B cell (primary cell): ENCODE data around the gene TCF7L2. TPM values are rescaled to one million over a fixed set of nuclear protein-coding genes. Genes with fewer than 3 reads are reported as not detected.

ENCODE experiments used
- ATAC-seq: fragments of 200-7000 bp; cut with Tn5 transposase; one replicate; pipeline ENCODE4 v1.10.0; 2021; ENCODE audit warnings: low read depth, mild to moderate bottlenecking, moderate number of reproducible peaks, moderate library complexity
- CTCF ChIA-PET: fragments of 350-600 bp; sonication (Branson Sonifier 250); formaldehyde crosslinking; loops from one replicate; lab custom pipeline; 2021; ENCODE audit warnings: antibody characterized with exemption, inconsistent platforms; lab: Charles Lee
- POLR2A ChIA-PET: fragments of 350-600 bp; sonication (Branson Sonifier 250); formaldehyde crosslinking; loops from one replicate; lab custom pipeline; 2021; ENCODE audit warnings: antibody characterized with exemption; lab: Charles Lee
- DNase-seq: peaks from one replicate; pipeline ENCODE4 v3.0.0; 2013
- H2AFZ ChIP-seq: 2 replicates; pipeline ENCODE4 v1.6.1; 2012; ENCODE audit warnings: mild to moderate bottlenecking, low read depth, low read length; ENCODE audit not compliant: insufficient read depth, poor library complexity, severe bottlenecking
- H3K27ac ChIP-seq, 2 donors: 1 replicate in 1 of 2; 2 replicates in 1 of 2; pipeline ENCODE4 v1.5.1; 2012 to 2013; ENCODE audit warnings: low read length in 2 of 2, mild to moderate bottlenecking in 2 of 2, moderate library complexity in 1 of 2
- H3K27me3 ChIP-seq, 4 experiments: fragments of 200-600 bp in 1 of 4; sonication (generic) in 1 of 4; replicated peaks in 1 of 4; 1 replicate in 2 of 4; 2 replicates in 2 of 4; pipeline versions ENCODE4 v1.6.1 to v1.7.0; 2013 to 2016; ENCODE audit warnings: low read length in 3 of 4, mild to moderate bottlenecking in 2 of 4, mixed read lengths in 1 of 4, moderate library complexity in 1 of 4; ENCODE audit not compliant: insufficient read depth in 4 of 4, control insufficient read depth in 3 of 4; ENCODE audit errors: control extremely low read depth in 1 of 4
- H3K36me3 ChIP-seq, 2 experiments: replicated peaks in 1 of 2; 1 replicate in 1 of 2; 2 replicates in 1 of 2; pipeline versions ENCODE4 v1.6.1 to v1.7.1; 2013; ENCODE audit warnings: low read length in 1 of 2; ENCODE audit not compliant: insufficient read depth in 2 of 2, control insufficient read depth in 1 of 2; ENCODE audit errors: control extremely low read depth in 1 of 2, extremely low read depth in 1 of 2
- H3K4me1 ChIP-seq, 2 donors: fragments of 200-600 bp in 1 of 2; sonication (generic) in 1 of 2; 1 replicate in 1 of 2; 2 replicates in 1 of 2; pipeline versions ENCODE4 v1.5.1 to v1.6.1; 2013 to 2017; ENCODE audit warnings: low read length in 2 of 2; ENCODE audit not compliant: control insufficient read depth in 2 of 2, insufficient read depth in 2 of 2
- H3K4me2 ChIP-seq: replicated peaks from 2 replicates; pipeline ENCODE3; 2012; ENCODE audit warnings: mild to moderate bottlenecking, low read depth, low read length; ENCODE audit not compliant: poor library complexity, severe bottlenecking
- H3K4me3 ChIP-seq, 5 experiments: fragments of 200-600 bp in 1 of 5; sonication (generic) in 1 of 5; 1 replicate in 3 of 5; 2 replicates in 2 of 5; pipeline versions ENCODE4 v1.5.1 to v1.7.0; 2011 to 2016; ENCODE audit warnings: low read length in 4 of 5, mild to moderate bottlenecking in 4 of 5, low read depth in 2 of 5, control low read depth in 1 of 5, moderate library complexity in 1 of 5; ENCODE audit not compliant: insufficient read depth in 1 of 5; ENCODE audit errors: control extremely low read depth in 1 of 5, extremely low read depth in 1 of 5
- H3K79me2 ChIP-seq: fragments of 200-600 bp; sonication (generic); one replicate; pipeline ENCODE4 v1.6.0; 2016; ENCODE audit warnings: low read length; ENCODE audit not compliant: control insufficient read depth, insufficient read depth
- H3K9ac ChIP-seq: fragments of 200-600 bp; sonication (generic); 2 replicates; pipeline ENCODE4 v1.6.1; 2017; ENCODE audit warnings: mild to moderate bottlenecking, low read length, moderate library complexity
- H3K9me3 ChIP-seq, 3 donors: one replicate each; pipeline versions ENCODE4 v1.6.1 to v1.7.1; 2013; ENCODE audit warnings: low read length in 2 of 3; ENCODE audit not compliant: control insufficient read depth in 2 of 3, insufficient read depth in 1 of 3; ENCODE audit errors: control extremely low read depth in 1 of 3
- H4K20me1 ChIP-seq: 2 replicates; pipeline ENCODE4 v1.6.0; 2012; ENCODE audit warnings: mild to moderate bottlenecking, low read length; ENCODE audit not compliant: insufficient read depth, control insufficient read depth, poor library complexity, severe bottlenecking
- H3K27ac Mint-ChIP-seq: one replicate; pipeline ENCODE4 v1.8.0; 2021; ENCODE audit warnings: mixed read lengths
- H3K27me3 Mint-ChIP-seq: one replicate; pipeline ENCODE4 v1.8.0; 2021; ENCODE audit warnings: mixed read lengths
- H3K4me1 Mint-ChIP-seq: one replicate; pipeline ENCODE4 v1.8.0; 2021; ENCODE audit warnings: mixed read lengths
- H3K4me3 Mint-ChIP-seq: one replicate; pipeline ENCODE4 v1.8.0; 2021; ENCODE audit warnings: mixed read lengths
- H3K9me3 Mint-ChIP-seq: one replicate; pipeline ENCODE4 v1.8.0; 2022; ENCODE audit warnings: mixed read lengths; ENCODE audit not compliant: insufficient read depth
- EZH2 ChIP-seq: IDR thresholded peaks from 2 replicates; pipeline ENCODE4 v1.6.1; 2012; ENCODE audit warnings: borderline replicate concordance, low read depth, mild to moderate bottlenecking, moderate library complexity, low read length; ENCODE audit not compliant: insufficient read depth, poor library complexity, severe bottlenecking
- WGBS: methylation state at CpG from one replicate; pipeline ENCODE4 v1.1.5; 2013; ENCODE audit warnings: missing lambda C conversion rate; ENCODE audit not compliant: insufficient coverage; 5-methylcytosine and 5-hydroxymethylcytosine counted together
- intact Hi-C: fragments of 100-400 bp; cut with micrococcal nuclease; formaldehyde crosslinking; loops from one replicate; pipeline ENCODE4 v1.10.0; 2022
- polyA plus RNA-seq: library from polyadenylated mRNA; depleted of rRNA; stranded (reverse); fragments of >200 nt; gene quantifications from 2 replicates; pipeline ENCODE4 v1.2.3, GENCODE V29; 2012
- total RNA-seq, 2 donors: library from RNA; stranded (reverse); fragments of 120-200 nt in 1 of 2; gene quantifications; 1 replicate in 1 of 2; 2 replicates in 1 of 2; pipeline versions ENCODE4 v1.2.3 to v1.2.4, GENCODE V29; 2013 to 2022
- TF ChIP-seq, protein P1 (sequence below): fragments of 200-600 bp; IDR thresholded peaks from one replicate; pipeline ENCODE4 v1.8.0; 2022; ENCODE audit warnings: antibody characterized with exemption, mild to moderate bottlenecking

The TCF7L2 gene
- total and polyA plus RNA-seq, 2 donors (not counting 1 experiment from before 2014, with no cell fraction given) = 0.48 to 1.1 TPM

DNA sequence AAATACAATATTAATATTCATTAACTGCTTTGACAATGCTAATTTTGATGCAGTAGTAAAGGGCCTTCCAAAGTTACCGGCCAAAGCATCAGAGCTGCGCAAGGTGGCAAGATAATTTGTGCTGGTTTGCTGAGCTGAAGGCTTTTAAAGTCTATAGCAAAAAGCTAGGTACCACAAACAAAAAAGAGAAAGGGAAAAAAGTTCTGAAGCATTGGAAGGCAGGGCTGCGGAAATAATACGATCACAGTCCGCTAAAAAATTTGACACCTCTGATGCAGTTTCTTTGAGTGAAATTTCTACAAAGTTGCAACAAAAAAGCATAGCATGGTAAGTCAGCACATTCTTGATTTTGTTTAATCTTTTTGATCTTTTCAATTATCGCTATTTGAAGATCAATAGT, 175.6 kb downstream of the TCF7L2 start:
- no peak overlapping the region for H3K9ac ChIP-seq
- ATAC-seq (no peak), DNase-seq (no peak)
- CTCF ChIA-PET = interaction anchor here (0.7 kb wide), 1 partner anchor 25 kb away, joined by 3 read pairs; no protein-coding TSS in a partner anchor
- Mint-ChIP-seq H3K27me3 (peaks cover 54% of the 10 kb centered on the region), H3K27ac (no peak overlapping the region), H3K4me1 (peaks cover 5% of the 10 kb centered on the region), H3K4me3 (no peak overlapping the region), H3K9me3 (no peaks in the 10 kb centered on the region)
- peaks cover 0 to 4% of the 10 kb centered on the region in 2 donors for H3K4me1 ChIP-seq
- POLR2A ChIA-PET = no interaction called here
- H3K79me2 ChIP-seq = no peaks in the 10 kb centered on the region
- no peak overlapping the region for H3K27ac ChIP-seq
- no peaks in the 10 kb centered on the region for H4K20me1 ChIP-seq
- H2AFZ ChIP-seq = no peak overlapping the region
- H3K36me3 ChIP-seq = no peaks in the 10 kb centered on the region
- no peak overlapping the region for H3K4me3 ChIP-seq
- no peak overlapping the region for H3K4me2 ChIP-seq
- H3K27me3 ChIP-seq = peaks cover 0 to 21% (median 16%) of the 10 kb centered on the region in 4 experiments
- no peaks in the 10 kb centered on the region for H3K9me3 ChIP-seq
- WGBS = 94% methylated on average over 3 of the region's 6 CpGs
- TF ChIP-seq, protein P1, sequence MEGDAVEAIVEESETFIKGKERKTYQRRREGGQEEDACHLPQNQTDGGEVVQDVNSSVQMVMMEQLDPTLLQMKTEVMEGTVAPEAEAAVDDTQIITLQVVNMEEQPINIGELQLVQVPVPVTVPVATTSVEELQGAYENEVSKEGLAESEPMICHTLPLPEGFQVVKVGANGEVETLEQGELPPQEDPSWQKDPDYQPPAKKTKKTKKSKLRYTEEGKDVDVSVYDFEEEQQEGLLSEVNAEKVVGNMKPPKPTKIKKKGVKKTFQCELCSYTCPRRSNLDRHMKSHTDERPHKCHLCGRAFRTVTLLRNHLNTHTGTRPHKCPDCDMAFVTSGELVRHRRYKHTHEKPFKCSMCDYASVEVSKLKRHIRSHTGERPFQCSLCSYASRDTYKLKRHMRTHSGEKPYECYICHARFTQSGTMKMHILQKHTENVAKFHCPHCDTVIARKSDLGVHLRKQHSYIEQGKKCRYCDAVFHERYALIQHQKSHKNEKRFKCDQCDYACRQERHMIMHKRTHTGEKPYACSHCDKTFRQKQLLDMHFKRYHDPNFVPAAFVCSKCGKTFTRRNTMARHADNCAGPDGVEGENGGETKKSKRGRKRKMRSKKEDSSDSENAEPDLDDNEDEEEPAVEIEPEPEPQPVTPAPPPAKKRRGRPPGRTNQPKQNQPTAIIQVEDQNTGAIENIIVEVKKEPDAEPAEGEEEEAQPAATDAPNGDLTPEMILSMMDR = no peak
- TF ChIP-seq EZH2 = no peak
- intact Hi-C loops = no loop called here

- H3K36me3 ChIP-seq = no peaks in the 10 kb centered on the region
- intact Hi-C loops = no loop called here
- Mint-ChIP-seq H3K27me3 (peaks cover 54% of the 10 kb centered on the region), H3K27ac (no peak overlapping the region), H3K9me3 (no peaks in the 10 kb centered on the region), H3K4me3 (no peak overlapping the region), H3K4me1 (peaks cover 5% of the 10 kb centered on the region)
- no peak for TF ChIP-seq EZH2
- TF ChIP-seq, protein P1 = peak; percentile 32
- H4K20me1 ChIP-seq = no peaks in the 10 kb centered on the region
- DNase-seq (peak; percentile 35), ATAC-seq (peak; percentile 33)
- WGBS = 10% methylated on average over 43 of the region's 53 CpGs
- peaks cover 0 to 21% (median 16%) of the 10 kb centered on the region in 4 experiments for H3K27me3 ChIP-seq
- ChIA-PET CTCF (interaction anchor here (0.7 to 1.2 kb wide), 2 partner anchors 24 to 26 kb away, joined by 3 read pairs; no protein-coding TSS in a partner anchor), POLR2A (no interaction called here)
- no peak overlapping the region for H3K9ac ChIP-seq
- no peak overlapping the region for H2AFZ ChIP-seq
- H3K27ac ChIP-seq = no peak overlapping the region
- no peak overlapping the region for H3K4me3 ChIP-seq
- H3K4me2 ChIP-seq = no peak overlapping the region
- no peaks in the 10 kb centered on the region for H3K9me3 ChIP-seq
- H3K79me2 ChIP-seq = no peaks in the 10 kb centered on the region
- peaks cover 0 to 4% of the 10 kb centered on the region in 2 donors for H3K4me1 ChIP-seq
Measured at GRCh38 chr10:113126229-113127201, 176.5 kb downstream of the TCF7L2 start.
